Colonic mucosa (tissue), 4 donors: ENCODE measurements around the gene VPS35L. TPM values are rescaled to one million over a fixed set of nuclear protein-coding genes. Genes with fewer than 3 reads are reported as not detected.
"Not testable (repeated sequence)": the region's sequence is repeated elsewhere in the genome, so short reads cannot be mapped to it uniquely, and the experiment has no call there.

ENCODE experiments used
- DNase-seq: peaks from one replicate; pipeline ENCODE4 v3.0.0-alpha.2; 2020
- H3K27ac ChIP-seq: fragments of 200-600 bp; one replicate; pipeline ENCODE4 v1.8.0; 2021
- H3K27me3 ChIP-seq: fragments of 200-600 bp; one replicate; pipeline ENCODE4 v1.8.0; 2021
- H3K36me3 ChIP-seq: fragments of 200-600 bp; one replicate; pipeline ENCODE4 v1.8.0; 2021
- H3K4me1 ChIP-seq: fragments of 200-600 bp; one replicate; pipeline ENCODE4 v1.8.0; 2021; ENCODE audit warnings: mild to moderate bottlenecking
- H3K4me3 ChIP-seq: fragments of 200-600 bp; one replicate; pipeline ENCODE4 v1.8.0; 2021
- H3K9ac ChIP-seq, 2 donors: one replicate each; pipeline ENCODE4 v1.7.0; 2013; ENCODE audit warnings: control low read depth in 2 of 2, low read depth in 2 of 2, low read length in 2 of 2
- H3K9me3 ChIP-seq: fragments of 200-600 bp; one replicate; pipeline ENCODE4 v1.8.0; 2021
- CTCF ChIP-seq: fragments of 200-600 bp; IDR thresholded peaks from one replicate; pipeline ENCODE4 v1.8.0; 2022; ENCODE audit warnings: antibody characterized with exemption, mild to moderate bottlenecking
- intact Hi-C: fragments of 100-400 bp; cut with DNase I; formaldehyde crosslinking; loops from one replicate; pipeline ENCODE4 v1.14.1; 2022
- total RNA-seq, 2 donors: library from RNA; stranded (reverse); fragmentation: NEBNext Ultra II Directional in 1 of 2; extraction: Animal tissue kit (Norgen Biotek cat#: 25700) in 1 of 2; gene quantifications; one replicate each; pipeline ENCODE4 v1.2.1, GENCODE V29; 2021
- donor health status: healthy.
- donor health status: DM: no; HTN: no; CAD: no.
- donor health status: DM: no; HTN: no; CAD: no.

VPS35L gene
- total RNA-seq, 2 donors from 2014 or later, result 38.0 to 43.7 TPM

GRCh38 chr16:19532601-19533000 lies 22.9 kb upstream of the VPS35L start:
- no peak overlapping the region for H3K27ac ChIP-seq
- H3K4me1 ChIP-seq, result no peaks in the 10 kb centered on the region
- H3K36me3 ChIP-seq, result peaks cover 15% of the 10 kb centered on the region
- H3K9ac ChIP-seq, result no peak overlapping the region
- H3K4me3 ChIP-seq, result no peak overlapping the region
- no peaks in the 10 kb centered on the region for H3K9me3 ChIP-seq
- intact Hi-C loops, result no loop called here
- no peaks in the 10 kb centered on the region for H3K27me3 ChIP-seq
- no peak for DNase-seq
- TF ChIP-seq CTCF, result no peak

- DNase-seq, result no peak
- H3K9ac ChIP-seq, result no peak overlapping the region
- H3K36me3 ChIP-seq, result no peaks in the 10 kb centered on the region
- intact Hi-C loops, result no loop called here
- H3K27me3 ChIP-seq, result no peaks in the 10 kb centered on the region
- no peaks in the 10 kb centered on the region for H3K4me1 ChIP-seq
- H3K4me3 ChIP-seq, result no peak overlapping the region
- TF ChIP-seq CTCF, result no peak
- H3K9me3 ChIP-seq, result no peaks in the 10 kb centered on the region
- no peak overlapping the region for H3K27ac ChIP-seq
Observed at GRCh38 chr16:19540241-19540970, 15.1 kb upstream of the VPS35L start.

GRCh38 chr16:19542138-19542821 lies 13.2 kb upstream of the VPS35L start:
- Histone ChIP-seq H3K9me3 (no peaks in the 10 kb centered on the region), H3K36me3 (no peaks in the 10 kb centered on the region), H3K9ac (no peak overlapping the region), H3K4me1 (no peaks in the 10 kb centered on the region), H3K4me3 (no peak overlapping the region), H3K27ac (no peak overlapping the region), H3K27me3 (no peaks in the 10 kb centered on the region)
- no peak for TF ChIP-seq CTCF
- peak; percentile 47 for DNase-seq
- intact Hi-C loops, result no loop called here

DNA sequence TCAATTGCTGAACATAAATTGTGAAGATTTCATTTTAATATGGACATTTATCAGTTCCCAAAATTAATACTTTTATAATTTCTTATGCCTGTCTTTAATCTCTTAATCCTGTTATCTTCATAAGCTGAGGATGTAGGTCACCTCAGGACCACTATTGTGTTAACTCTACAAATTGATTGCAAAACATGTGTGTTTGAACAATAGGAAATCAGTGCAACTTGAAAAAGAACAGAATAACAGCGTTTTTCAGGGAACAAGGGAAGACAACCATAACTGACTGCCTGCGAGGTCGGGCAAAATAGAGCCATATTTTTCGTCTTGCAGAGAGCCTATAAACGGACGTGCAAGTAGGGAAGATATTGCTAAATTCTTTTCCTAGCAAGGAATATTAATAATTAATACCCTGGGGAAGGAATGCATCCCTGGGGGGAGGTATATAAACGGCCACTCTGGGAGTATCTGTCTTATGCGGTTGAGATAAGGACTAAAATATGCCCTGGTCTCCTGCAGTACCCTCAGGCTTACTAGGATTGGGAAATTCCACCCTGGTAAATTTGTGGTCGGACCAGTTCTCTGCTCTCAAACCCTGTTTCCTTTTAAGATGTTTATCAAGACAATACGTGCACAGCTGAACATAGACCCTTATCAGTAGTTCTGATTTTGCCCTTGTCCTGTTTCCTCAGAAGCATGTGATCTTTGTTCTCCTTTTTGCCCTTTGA lies 12.1 kb upstream of the VPS35L start:
- H3K9ac ChIP-seq, H3K4me3 ChIP-seq, intact Hi-C loops, H3K27ac ChIP-seq, DNase-seq, H3K27me3 ChIP-seq, H3K9me3 ChIP-seq, H3K4me1 ChIP-seq, H3K36me3 ChIP-seq: not testable (repeated sequence)

DNA sequence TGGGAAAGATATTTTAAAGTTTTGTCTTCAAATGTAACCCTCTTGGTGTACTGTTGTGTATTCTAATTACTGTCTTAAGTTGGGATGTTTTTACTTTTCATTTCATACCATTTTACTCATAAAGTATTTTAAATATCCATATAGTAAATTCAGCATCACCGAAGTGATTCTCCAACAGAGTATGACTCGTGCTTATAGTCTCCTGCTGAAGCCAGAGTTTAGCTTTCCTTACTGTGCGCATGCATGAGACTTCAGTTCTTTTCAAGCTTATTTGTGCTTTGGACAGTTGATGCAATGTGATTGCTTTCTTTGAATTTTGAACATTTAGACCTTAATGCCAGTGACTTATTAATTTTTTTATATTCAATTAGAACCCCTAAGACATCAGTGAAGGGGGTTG lies 7.4 kb upstream of the VPS35L start:
- Histone ChIP-seq H3K27me3 (no peaks in the 10 kb centered on the region), H3K9me3 (no peaks in the 10 kb centered on the region), H3K4me3 (no peak overlapping the region), H3K4me1 (no peaks in the 10 kb centered on the region), H3K36me3 (no peaks in the 10 kb centered on the region), H3K9ac (no peak overlapping the region), H3K27ac (no peak overlapping the region)
- DNase-seq, result no peak
- intact Hi-C loops, result no loop called here
- TF ChIP-seq CTCF, result no peak
